HEK293T (cell line): ENCODE results near the gene PKP1.

Experiments
- ARNT ChIP-seq: fragments of 450-650 bp; IDR thresholded peaks from 2 replicates; pipeline ENCODE4 v1.6.1; 2017; ENCODE audit warnings: mild to moderate bottlenecking
- ELF4 ChIP-seq: fragments of 450-650 bp; IDR thresholded peaks from 2 replicates; pipeline ENCODE4 v1.6.1; 2017; ENCODE audit warnings: antibody characterized with exemption
- FOXA1 ChIP-seq: fragments of 450-650 bp; IDR thresholded peaks from 2 replicates; pipeline ENCODE4 v1.6.1; 2016; ENCODE audit warnings: mild to moderate bottlenecking
- FOXK2 ChIP-seq: fragments of 450-650 bp; IDR thresholded peaks from 2 replicates; pipeline ENCODE4 v1.6.1; 2016; ENCODE audit warnings: mild to moderate bottlenecking
- FOXM1 ChIP-seq: fragments of 450-650 bp; IDR thresholded peaks from 2 replicates; pipeline ENCODE4 v1.6.1; 2017; ENCODE audit warnings: mild to moderate bottlenecking, borderline replicate concordance
- HDGF ChIP-seq: fragments of 450-650 bp; IDR thresholded peaks from 2 replicates; pipeline ENCODE4 v1.6.1; 2017; ENCODE audit warnings: antibody characterized with exemption, borderline replicate concordance
- PKNOX1 ChIP-seq: fragments of 450-650 bp; IDR thresholded peaks from 2 replicates; pipeline ENCODE4 v1.6.1; 2016
- SP1 ChIP-seq: fragments of 450-650 bp; IDR thresholded peaks from 2 replicates; pipeline ENCODE4 v1.6.1; 2017
- SUZ12 ChIP-seq: fragments of 450-650 bp; IDR thresholded peaks from 2 replicates; pipeline ENCODE4 v1.6.1; 2016; ENCODE audit warnings: mild to moderate bottlenecking
- TARDBP ChIP-seq: fragments of 450-650 bp; IDR thresholded peaks from 2 replicates; pipeline ENCODE4 v1.6.1; 2016
- ZNF384 ChIP-seq: fragments of 450-650 bp; IDR thresholded peaks from 2 replicates; pipeline ENCODE4 v1.6.1; 2016

DNA sequence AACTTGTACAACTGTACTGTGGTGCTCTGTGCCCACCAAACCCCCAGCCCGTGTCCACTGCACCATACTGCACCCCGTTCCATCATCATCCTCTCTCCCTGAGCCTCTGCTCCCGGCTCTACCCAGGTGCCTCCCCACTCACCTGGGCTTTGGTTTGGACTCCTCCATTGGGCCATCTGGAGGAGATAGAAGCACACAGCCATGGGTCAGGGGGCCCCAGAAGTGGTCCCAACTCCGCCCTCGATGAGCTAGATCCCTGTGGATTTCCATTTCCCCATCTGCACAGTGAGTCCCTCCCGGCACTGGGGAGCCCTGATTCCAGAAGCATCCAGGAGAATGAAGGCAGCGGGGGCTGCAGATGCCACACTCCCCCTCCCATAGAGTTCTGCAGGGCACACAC, 83.4 kb downstream of the PKP1 start:
- no peak for TF ChIP-seq ARNT
- TF ChIP-seq SP1 = no peak
- no peak for TF ChIP-seq ELF4
- TF ChIP-seq TARDBP = no peak
- no peak for TF ChIP-seq PKNOX1
- no peak for TF ChIP-seq SUZ12
- TF ChIP-seq FOXK2 = no peak
- TF ChIP-seq ZNF384 = no peak
- no peak for TF ChIP-seq HDGF
- TF ChIP-seq FOXM1 = no peak
- TF ChIP-seq FOXA1 = no peak
